AG04450 (cell line): Measurements from ENCODE around the gene SBSN. TPM values are rescaled to one million over a fixed set of nuclear protein-coding genes. Genes with fewer than 3 reads are reported as not detected.

ENCODE experiments used
- CTCF ChIA-PET: fragments of 300-600, 350-600 bp; formaldehyde crosslinking; extraction: SDS; loops from one replicate; lab custom pipeline; 2022; ENCODE audit warnings: antibody characterized with exemption, inconsistent platforms; lab: Charles Lee
- POLR2A ChIA-PET: fragments of 350-600 bp; formaldehyde crosslinking; extraction: SDS; loops from one replicate; lab custom pipeline; 2021; ENCODE audit warnings: antibody characterized with exemption, inconsistent platforms; lab: Yijun Ruan, JAX
- DNase-seq: peaks from one replicate; pipeline ENCODE4 v3.0.0-alpha.2; 2011; ENCODE audit warnings: low read depth, low spot score
- H3K27ac ChIP-seq: one replicate; pipeline ENCODE4 v1.5.1; 2012; ENCODE audit warnings: low read depth, low read length, control low read depth
- H3K27me3 ChIP-seq: one replicate; pipeline ENCODE4 v1.6.0; 2012; ENCODE audit warnings: low read length; ENCODE audit not compliant: control insufficient read depth, insufficient read depth
- H3K4me3 ChIP-seq: 2 replicates; pipeline ENCODE4 v1.5.1; 2011; ENCODE audit warnings: mild to moderate bottlenecking, low read depth, low read length, control low read depth
- H3K9me3 ChIP-seq: 2 replicates; pipeline ENCODE4 v1.5.1; 2012; ENCODE audit warnings: low read length; ENCODE audit not compliant: control insufficient read depth, insufficient read depth
- CTCF ChIP-seq: IDR thresholded peaks from 2 replicates; pipeline ENCODE4 v1.5.1; 2011; ENCODE audit warnings: low read depth, low read length, control low read depth, inconsistent platforms
- polyA plus RNA-seq: library from polyadenylated mRNA; depleted of rRNA; stranded (reverse); fragments of >200 nt; gene quantifications from 2 replicates; pipeline ENCODE4 v1.2.3, GENCODE V29; 2011

SBSN gene
- polyA plus RNA-seq, 1 experiment = 1.8 TPM

- POLR2A ChIA-PET = no interaction called here
- no peak for TF ChIP-seq CTCF
- H3K9me3 ChIP-seq = no peaks in the 10 kb centered on the region
- CTCF ChIA-PET = no interaction called here
- no peak for DNase-seq
- no peak overlapping the region for H3K4me3 ChIP-seq
- no peak overlapping the region for H3K27ac ChIP-seq
- H3K27me3 ChIP-seq = peaks cover 16% of the 10 kb centered on the region
Measured at GRCh38 chr19:35488677-35489076, 39.4 kb downstream of the SBSN start.

- Histone ChIP-seq H3K27me3 (peaks cover 14% of the 10 kb centered on the region), H3K9me3 (no peaks in the 10 kb centered on the region), H3K27ac (no peak overlapping the region), H3K4me3 (no peak overlapping the region)
- ChIA-PET CTCF (interaction anchor here (1.4 kb wide), 1 partner anchor 8 kb away, joined by 10 read pairs; no protein-coding TSS in a partner anchor), POLR2A (no interaction called here)
- DNase-seq = no peak
- no peak for TF ChIP-seq CTCF
Measured at GRCh38 chr19:35487656-35488182, 40.4 kb downstream of the SBSN start.

DNA sequence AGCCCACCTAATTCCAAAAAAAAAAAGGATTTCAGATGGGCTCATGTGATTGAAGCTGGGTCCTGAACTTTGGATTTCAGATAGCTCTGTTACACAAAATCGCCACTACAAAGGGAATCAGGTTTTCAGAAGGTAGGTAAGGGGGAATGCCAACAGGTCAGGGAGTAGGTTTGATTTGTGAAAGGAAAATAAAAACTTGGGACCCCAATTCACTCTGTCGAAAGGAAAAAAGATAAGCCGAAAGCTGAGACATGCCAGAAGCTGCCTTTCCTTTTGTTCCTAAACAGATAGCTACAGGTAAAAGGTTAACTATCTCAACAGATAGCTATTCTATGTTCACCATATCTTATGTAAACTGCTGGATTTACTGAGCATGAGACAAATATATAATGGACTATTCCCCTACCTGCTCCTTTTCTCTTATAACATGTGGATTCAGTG lies 41.8 kb downstream of the SBSN start:
- H3K4me3 ChIP-seq = no peak overlapping the region
- no peaks in the 10 kb centered on the region for H3K9me3 ChIP-seq
- no peak for DNase-seq
- no peak overlapping the region for H3K27ac ChIP-seq
- ChIA-PET CTCF (interaction anchor here (0.7 to 1.4 kb wide), 3 partner anchors 9 to 134 kb away, joined by 3 to 10 read pairs (median 3); no protein-coding TSS in a partner anchor), POLR2A (no interaction called here)
- TF ChIP-seq CTCF = no peak
- peaks cover 13% of the 10 kb centered on the region for H3K27me3 ChIP-seq

GRCh38 chr19:35484252-35485036 lies 43.7 kb downstream of the SBSN start:
- H3K27me3 ChIP-seq = peaks cover 6% of the 10 kb centered on the region
- DNase-seq = no peak
- H3K4me3 ChIP-seq = no peak overlapping the region
- no peak for TF ChIP-seq CTCF
- no peaks in the 10 kb centered on the region for H3K9me3 ChIP-seq
- CTCF ChIA-PET = interaction anchor here (0.6 to 1.3 kb wide), 4 partner anchors 9 to 131 kb away, joined by 3 to 4 read pairs (median 3); no protein-coding TSS in a partner anchor
- no peak overlapping the region for H3K27ac ChIP-seq
- POLR2A ChIA-PET = no interaction called here

DNA sequence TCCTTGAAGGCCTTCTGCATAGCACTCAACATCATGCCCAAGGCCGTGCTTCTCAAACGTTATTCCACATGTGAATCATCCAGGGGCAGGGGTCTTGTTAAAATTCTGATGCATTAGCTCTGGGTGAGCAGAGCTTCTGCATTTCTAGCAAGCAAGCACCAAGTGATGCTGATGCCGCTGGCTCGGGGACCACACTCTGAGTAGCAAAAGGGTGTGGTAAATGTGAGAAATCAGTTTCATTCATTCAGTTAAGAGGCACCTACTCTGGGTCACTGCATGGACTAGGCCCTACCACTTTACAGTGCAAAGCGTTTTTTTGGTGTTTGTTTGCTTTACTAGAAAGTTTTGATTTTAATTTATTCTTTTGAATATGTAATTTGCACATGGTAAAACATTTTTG lies 45.0 kb downstream of the SBSN start:
- DNase-seq = no peak
- ChIA-PET POLR2A (no interaction called here), CTCF (interaction anchor here (1.3 kb wide), 1 partner anchor 12 kb away, joined by 4 read pairs; no protein-coding TSS in a partner anchor)
- TF ChIP-seq CTCF = no peak
- H3K9me3 ChIP-seq = no peaks in the 10 kb centered on the region
- no peak overlapping the region for H3K4me3 ChIP-seq
- peaks cover 6% of the 10 kb centered on the region for H3K27me3 ChIP-seq
- H3K27ac ChIP-seq = no peak overlapping the region
